Skeletal muscle tissue (tissue), 4 donors: ENCODE measurements around the gene CNPY4. TPM values are rescaled to one million over a fixed set of nuclear protein-coding genes. Genes with fewer than 3 reads are reported as not detected.

ENCODE experiments used
- H3K27ac ChIP-seq: one replicate; pipeline ENCODE4 v1.7.0; 2013; ENCODE audit warnings: mild to moderate bottlenecking, low read depth, low read length, inconsistent platforms
- H3K27me3 ChIP-seq, 3 donors: one replicate each; pipeline ENCODE4 v1.7.0; 2013; ENCODE audit warnings: low read length in 3 of 3; ENCODE audit not compliant: control insufficient read depth in 3 of 3, insufficient read depth in 3 of 3
- H3K36me3 ChIP-seq, 3 donors: one replicate each; pipeline ENCODE4 v1.7.0; 2013; ENCODE audit warnings: low read length in 3 of 3; ENCODE audit not compliant: control insufficient read depth in 3 of 3, insufficient read depth in 3 of 3
- H3K4me1 ChIP-seq, 3 donors: one replicate each; pipeline ENCODE4 v1.7.0; 2013; ENCODE audit warnings: low read length in 3 of 3, mild to moderate bottlenecking in 3 of 3; ENCODE audit not compliant: control insufficient read depth in 3 of 3, insufficient read depth in 3 of 3
- H3K4me3 ChIP-seq, 3 donors: one replicate each; pipeline ENCODE4 v1.7.0; 2013; ENCODE audit warnings: low read length in 3 of 3
- H3K9ac ChIP-seq, 3 donors: one replicate each; pipeline ENCODE4 v1.7.0; 2013; ENCODE audit warnings: low read length in 3 of 3, mild to moderate bottlenecking in 3 of 3, moderate library complexity in 2 of 3, low read depth in 1 of 3
- H3K9me3 ChIP-seq, 3 donors: one replicate each; pipeline ENCODE4 v1.7.0; 2013; ENCODE audit warnings: low read length in 3 of 3; ENCODE audit not compliant: control insufficient read depth in 3 of 3
- total RNA-seq: library from RNA; depleted of rRNA; stranded (reverse); fragments of >200 nt; gene quantifications from one replicate; pipeline ENCODE4 v1.2.3, GENCODE V29; 2014
- donor health status: Osteomylitis.

The CNPY4 gene
- total RNA-seq, 1 donor from 2014 or later = 25.6 TPM

DNA sequence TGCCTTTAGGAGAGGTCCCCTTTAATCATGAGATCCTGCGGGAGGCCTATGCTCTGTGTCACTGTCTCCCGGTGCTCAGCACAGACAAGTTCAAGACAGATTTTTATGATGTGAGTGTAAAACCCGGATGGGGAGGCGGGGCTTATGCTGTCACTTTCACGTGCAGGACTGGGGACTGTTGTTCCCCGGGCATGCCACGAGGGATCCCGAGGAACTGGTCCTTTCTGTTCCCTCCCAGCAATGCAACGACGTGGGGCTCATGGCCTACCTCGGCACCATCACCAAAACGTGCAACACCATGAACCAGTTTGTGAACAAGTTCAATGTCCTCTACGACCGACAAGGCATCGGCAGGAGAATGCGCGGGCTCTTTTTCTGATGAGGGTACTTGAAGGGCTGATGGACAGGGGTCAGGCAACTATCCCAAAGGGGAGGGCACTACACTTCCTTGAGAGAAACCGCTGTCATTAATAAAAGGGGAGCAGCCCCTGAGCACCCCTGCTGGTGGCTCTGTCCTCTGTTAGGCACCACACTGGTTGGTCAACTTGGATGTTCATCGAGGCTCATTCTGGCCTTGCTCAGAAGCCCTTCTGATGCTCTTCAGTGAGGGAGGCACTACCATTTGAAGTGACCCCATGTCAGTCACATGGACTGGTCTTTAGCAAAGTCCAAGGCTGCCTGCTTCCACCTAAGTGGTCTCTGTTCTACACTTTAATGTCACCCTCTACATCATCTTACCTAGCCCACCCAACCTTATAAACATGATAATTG lies 27.8 kb upstream of the CNPY4 start:
- Histone ChIP-seq H3K4me3 (no peak overlapping the region), H3K27me3 (no peaks in the 10 kb centered on the region), H3K36me3 (peaks cover 56 to 61% (median 59%) of the 10 kb centered on the region in 3 donors), H3K9ac (no peak overlapping the region), H3K27ac (no peak overlapping the region), H3K4me1 (peaks cover 19 to 31% (median 27%) of the 10 kb centered on the region in 3 donors), H3K9me3 (no peaks in the 10 kb centered on the region)

DNA sequence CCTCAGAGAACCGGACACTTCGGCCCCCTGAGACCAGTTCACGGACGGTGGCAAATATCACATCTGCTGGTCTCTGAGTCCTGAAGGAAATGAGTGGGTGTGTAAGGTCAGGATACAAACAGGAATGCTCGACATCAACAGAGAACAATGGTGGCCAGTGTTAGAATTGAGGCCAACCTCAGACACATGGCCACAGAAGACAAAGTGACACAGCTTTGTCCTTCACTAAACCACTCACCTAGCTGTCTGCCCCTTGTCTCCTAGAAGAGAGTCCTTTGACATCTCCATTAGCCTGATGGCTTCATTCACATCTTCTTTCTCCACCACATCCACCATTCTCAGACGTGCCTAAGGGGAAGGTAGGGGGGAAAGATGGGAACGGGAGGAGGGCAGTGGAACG lies 26.4 kb upstream of the CNPY4 start:
- no peak overlapping the region for H3K4me3 ChIP-seq
- no peak overlapping the region for H3K9ac ChIP-seq
- peaks cover 18 to 31% (median 26%) of the 10 kb centered on the region in 3 donors for H3K4me1 ChIP-seq
- no peaks in the 10 kb centered on the region for H3K27me3 ChIP-seq
- H3K36me3 ChIP-seq = peaks cover 68 to 73% (median 72%) of the 10 kb centered on the region in 3 donors
- no peaks in the 10 kb centered on the region for H3K9me3 ChIP-seq
- no peak overlapping the region for H3K27ac ChIP-seq

GRCh38 chr7:100093498-100093897 lies 25.9 kb upstream of the CNPY4 start:
- Histone ChIP-seq H3K9ac (peak overlapping the region in 1 of 3 donors; percentile 54), H3K27me3 (no peaks in the 10 kb centered on the region), H3K27ac (no peak overlapping the region), H3K9me3 (no peaks in the 10 kb centered on the region), H3K36me3 (peaks cover 73 to 78% (median 76%) of the 10 kb centered on the region in 3 donors), H3K4me3 (no peak overlapping the region), H3K4me1 (peaks cover 14 to 27% (median 22%) of the 10 kb centered on the region in 3 donors)

GRCh38 chr7:100093925-100094486 lies 25.4 kb upstream of the CNPY4 start:
- Histone ChIP-seq H3K9ac (peak overlapping the region in 1 of 3 donors; percentile 54), H3K4me1 (peaks cover 12 to 27% (median 25%) of the 10 kb centered on the region in 3 donors), H3K36me3 (peaks cover 78 to 83% (median 81%) of the 10 kb centered on the region in 3 donors), H3K9me3 (no peaks in the 10 kb centered on the region), H3K4me3 (no peak overlapping the region), H3K27me3 (no peaks in the 10 kb centered on the region), H3K27ac (no peak overlapping the region)

DNA sequence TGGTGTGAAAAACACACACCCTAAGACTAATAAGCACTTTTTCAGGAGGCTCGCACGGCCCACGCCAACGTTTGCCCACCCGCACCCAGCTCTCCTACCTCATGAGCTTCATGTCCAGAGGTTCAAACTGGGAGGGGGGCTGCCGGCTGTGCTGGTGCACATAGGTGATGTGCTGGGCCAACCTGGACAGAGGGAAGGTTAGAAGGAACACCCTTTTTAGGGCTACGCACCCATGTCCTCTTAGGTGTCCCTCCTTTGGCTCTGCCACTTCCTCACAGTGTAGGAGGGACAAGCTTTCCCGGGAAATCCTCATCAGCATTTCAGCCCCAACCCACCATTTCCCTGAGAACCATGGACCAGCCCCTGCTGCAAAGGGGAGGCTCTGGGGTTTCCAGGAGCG lies 24.1 kb upstream of the CNPY4 start:
- Histone ChIP-seq H3K36me3 (peaks cover 84 to 88% (median 87%) of the 10 kb centered on the region in 3 donors), H3K9ac (no peak overlapping the region)

GRCh38 chr7:100095704-100096103 lies 23.7 kb upstream of the CNPY4 start:
- no peaks in the 10 kb centered on the region for H3K27me3 ChIP-seq
- H3K4me1 ChIP-seq = peaks cover 10 to 28% (median 25%) of the 10 kb centered on the region in 3 donors
- H3K36me3 ChIP-seq = peaks cover 80 to 84% (median 83%) of the 10 kb centered on the region in 3 donors
- H3K4me3 ChIP-seq = no peak overlapping the region
- H3K9me3 ChIP-seq = no peaks in the 10 kb centered on the region
- H3K27ac ChIP-seq = no peak overlapping the region
- H3K9ac ChIP-seq = no peak overlapping the region

More for the DNA sequence above, 24.1 kb upstream of the CNPY4 start:
- H3K27ac ChIP-seq = no peak overlapping the region
- peaks cover 10 to 29% (median 28%) of the 10 kb centered on the region in 3 donors for H3K4me1 ChIP-seq
- no peaks in the 10 kb centered on the region for H3K27me3 ChIP-seq
- H3K9me3 ChIP-seq = no peaks in the 10 kb centered on the region
- no peak overlapping the region for H3K4me3 ChIP-seq

GRCh38 chr7:100098913-100099312 lies 20.5 kb upstream of the CNPY4 start:
- Histone ChIP-seq H3K9ac (no peak overlapping the region), H3K9me3 (no peaks in the 10 kb centered on the region), H3K27ac (no peak overlapping the region), H3K4me3 (no peak overlapping the region), H3K27me3 (no peaks in the 10 kb centered on the region), H3K36me3 (peaks cover 54 to 58% (median 57%) of the 10 kb centered on the region in 3 donors), H3K4me1 (peaks cover 18 to 24% (median 21%) of the 10 kb centered on the region in 3 donors)

GRCh38 chr7:100099452-100099851 lies 20.0 kb upstream of the CNPY4 start:
- Histone ChIP-seq H3K9ac (peak overlapping the region in 2 of 3 donors; percentile 81 to 84), H3K27ac (peak overlapping the region; percentile 83), H3K9me3 (no peaks in the 10 kb centered on the region), H3K4me3 (peak overlapping the region; percentile 83 to 95 (median 93)), H3K27me3 (no peaks in the 10 kb centered on the region), H3K4me1 (peaks cover 16 to 21% (median 21%) of the 10 kb centered on the region in 3 donors), H3K36me3 (peaks cover 50 to 54% (median 53%) of the 10 kb centered on the region in 3 donors)

DNA sequence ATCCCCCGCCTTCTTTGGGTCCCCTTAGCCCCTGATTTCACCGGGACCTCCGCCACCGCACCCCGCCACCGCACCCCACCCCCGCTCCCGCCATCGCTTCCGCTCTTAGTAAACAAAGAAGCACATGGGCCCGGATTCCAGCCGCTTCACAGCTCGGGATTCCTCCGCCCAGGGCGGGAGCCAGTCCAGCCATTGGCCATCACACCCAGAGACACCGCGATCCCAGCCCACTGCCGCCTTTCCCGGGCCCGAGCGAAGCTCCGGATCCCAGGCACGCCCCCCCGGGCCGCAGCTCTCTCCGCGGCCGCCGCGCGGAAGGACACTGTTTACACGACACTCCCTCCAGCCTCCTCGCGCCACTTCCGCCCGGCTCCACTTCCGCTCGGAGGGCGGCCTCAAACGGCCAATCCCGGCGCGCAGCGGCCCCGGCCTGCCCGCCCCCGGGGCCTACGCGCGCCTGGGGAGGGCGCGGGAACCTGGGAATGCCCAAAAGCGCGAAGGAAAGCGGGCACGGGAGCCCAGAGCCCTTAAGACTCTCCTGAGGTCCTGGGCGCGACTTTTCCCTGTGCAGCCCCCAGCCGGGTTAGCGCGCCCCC lies 18.9 kb upstream of the CNPY4 start:
- Histone ChIP-seq H3K9me3 (no peaks in the 10 kb centered on the region), H3K36me3 (peaks cover 49 to 55% (median 50%) of the 10 kb centered on the region in 3 donors), H3K4me3 (peak overlapping the region; percentile 83 to 95 (median 93)), H3K9ac (peak overlapping the region; percentile 73 to 84 (median 81)), H3K27ac (peak overlapping the region; percentile 83), H3K4me1 (peaks cover 16 to 21% (median 21%) of the 10 kb centered on the region in 3 donors), H3K27me3 (no peaks in the 10 kb centered on the region)
